Suprapubic skin (tissue), 4 donors: ENCODE results near the gene FCN2. TPM values are rescaled to one million over a fixed set of nuclear protein-coding genes. Genes with fewer than 3 reads are reported as not detected.

Source experiments
- DNase-seq, 2 donors: peaks; one replicate each; pipeline ENCODE4 v3.0.0-alpha.2; 2019; ENCODE audit warnings: low spot score in 2 of 2
- H3K27ac ChIP-seq: fragments of 200-600 bp; sonication (generic); one replicate; pipeline ENCODE4 v1.5.1; 2019
- H3K27me3 ChIP-seq: fragments of 200-600 bp; sonication (generic); one replicate; pipeline ENCODE4 v1.5.1; 2019
- H3K36me3 ChIP-seq: fragments of 200-600 bp; sonication (generic); one replicate; pipeline ENCODE4 v1.5.1; 2019
- H3K4me1 ChIP-seq: fragments of 200-600 bp; sonication (generic); one replicate; pipeline ENCODE4 v1.5.1; 2019
- H3K4me3 ChIP-seq: fragments of 200-600 bp; sonication (generic); one replicate; pipeline ENCODE4 v1.5.1; 2019; ENCODE audit warnings: mild to moderate bottlenecking
- H3K9me3 ChIP-seq: fragments of 200-600 bp; sonication (generic); one replicate; pipeline ENCODE4 v1.5.1; 2019
- EP300 ChIP-seq: sonication (generic); formaldehyde crosslinking; IDR thresholded peaks from one replicate; pipeline ENCODE4 v1.6.1; 2017; ENCODE audit warnings: antibody characterized with exemption
- POLR2A ChIP-seq, 2 donors: fragments of 450-650 bp; IDR thresholded peaks; one replicate each; pipeline ENCODE4 v1.6.1; 2017; ENCODE audit warnings: antibody characterized with exemption in 2 of 2, mild to moderate bottlenecking in 2 of 2, moderate library complexity in 2 of 2
- POLR2AphosphoS5 ChIP-seq, 3 donors: sonication (generic); formaldehyde crosslinking; IDR thresholded peaks; one replicate each; pipeline ENCODE4 v1.6.1; 2017; ENCODE audit warnings: antibody characterized with exemption in 3 of 3
- WGBS: methylation state at CpG from one replicate; pipeline ENCODE4 v1.1.5; 2018; 5-methylcytosine and 5-hydroxymethylcytosine counted together
- total RNA-seq, 4 donors: library from RNA; depleted of rRNA; stranded (reverse); fragments of >200 nt; gene quantifications; one replicate each; pipeline ENCODE4 v1.1.0, GENCODE V29; 2016
- TF ChIP-seq, protein P1 (sequence below), 2 donors: fragments of 200-600 bp in 1 of 2; fragments of 450-650 bp in 1 of 2; sonication (generic) in 1 of 2; IDR thresholded peaks; one replicate each; pipeline ENCODE4 v1.5.1; 2016 to 2019; ENCODE audit warnings: antibody characterized with exemption in 2 of 2, mild to moderate bottlenecking in 1 of 2, moderate library complexity in 1 of 2

Gene FCN2
- total RNA-seq, 4 donors from 2014 or later: 1.4 TPM; not detected in 3

DNA sequence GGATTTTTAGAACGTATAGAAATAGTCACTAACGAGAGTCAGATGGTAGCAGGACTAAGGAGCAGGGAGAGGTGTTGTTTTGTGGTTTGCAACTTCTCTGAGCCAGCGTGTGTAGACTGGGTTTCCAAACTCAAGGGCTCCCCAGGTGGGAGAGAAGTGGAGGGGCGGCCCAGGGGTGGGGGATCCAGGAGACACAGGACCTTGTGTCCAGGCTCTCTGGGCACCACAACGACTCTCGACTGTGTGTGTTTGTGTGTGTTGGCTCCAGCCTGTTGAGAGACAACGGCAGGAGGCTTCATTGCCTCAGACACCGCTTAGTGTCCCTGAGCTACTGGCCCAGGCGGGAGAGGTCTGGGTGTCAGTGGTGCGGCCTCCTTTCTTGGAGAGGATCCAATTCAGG, 38.0 kb downstream of the FCN2 start:
- Histone ChIP-seq H3K4me3 (no peak overlapping the region), H3K9me3 (no peaks in the 10 kb centered on the region), H3K36me3 (no peaks in the 10 kb centered on the region), H3K27ac (no peak overlapping the region), H3K27me3 (peaks cover 34% of the 10 kb centered on the region), H3K4me1 (no peaks in the 10 kb centered on the region)
- no peak for DNase-seq
- 86% methylated on average over 6 of the region's 10 CpGs for WGBS
- no peak for TF ChIP-seq POLR2AphosphoS5 (IDR thresholded peaks at IDR 0.05)
- no peak for TF ChIP-seq EP300
- TF ChIP-seq, protein P1, sequence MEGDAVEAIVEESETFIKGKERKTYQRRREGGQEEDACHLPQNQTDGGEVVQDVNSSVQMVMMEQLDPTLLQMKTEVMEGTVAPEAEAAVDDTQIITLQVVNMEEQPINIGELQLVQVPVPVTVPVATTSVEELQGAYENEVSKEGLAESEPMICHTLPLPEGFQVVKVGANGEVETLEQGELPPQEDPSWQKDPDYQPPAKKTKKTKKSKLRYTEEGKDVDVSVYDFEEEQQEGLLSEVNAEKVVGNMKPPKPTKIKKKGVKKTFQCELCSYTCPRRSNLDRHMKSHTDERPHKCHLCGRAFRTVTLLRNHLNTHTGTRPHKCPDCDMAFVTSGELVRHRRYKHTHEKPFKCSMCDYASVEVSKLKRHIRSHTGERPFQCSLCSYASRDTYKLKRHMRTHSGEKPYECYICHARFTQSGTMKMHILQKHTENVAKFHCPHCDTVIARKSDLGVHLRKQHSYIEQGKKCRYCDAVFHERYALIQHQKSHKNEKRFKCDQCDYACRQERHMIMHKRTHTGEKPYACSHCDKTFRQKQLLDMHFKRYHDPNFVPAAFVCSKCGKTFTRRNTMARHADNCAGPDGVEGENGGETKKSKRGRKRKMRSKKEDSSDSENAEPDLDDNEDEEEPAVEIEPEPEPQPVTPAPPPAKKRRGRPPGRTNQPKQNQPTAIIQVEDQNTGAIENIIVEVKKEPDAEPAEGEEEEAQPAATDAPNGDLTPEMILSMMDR (IDR thresholded peaks at IDR 0.05): no peak
- no peak for TF ChIP-seq POLR2A (IDR thresholded peaks at IDR 0.05)

DNA sequence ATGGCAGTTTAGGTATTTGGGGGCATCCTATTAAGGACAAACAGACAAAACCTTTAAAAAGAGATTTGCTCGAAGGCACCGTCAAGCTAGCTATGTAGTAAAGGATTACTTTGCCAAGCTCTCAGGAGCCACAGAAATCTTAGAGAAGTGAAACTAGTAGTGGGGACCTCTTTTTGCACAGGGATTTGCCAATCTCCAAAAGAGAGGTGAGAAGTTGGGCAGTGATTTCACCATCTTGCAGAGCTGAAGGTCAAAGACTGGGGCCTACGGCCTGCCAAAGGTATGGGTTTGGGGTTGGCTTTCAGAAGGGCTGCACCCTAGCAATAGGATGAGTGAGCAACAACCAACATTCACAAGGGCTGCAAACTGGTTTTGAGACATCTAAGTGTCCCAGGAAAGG, 38.7 kb downstream of the FCN2 start:
- 83% methylated on average over 3 of the region's 3 CpGs for WGBS
- peaks cover 31% of the 10 kb centered on the region for H3K27me3 ChIP-seq
- no peaks in the 10 kb centered on the region for H3K4me1 ChIP-seq
- no peaks in the 10 kb centered on the region for H3K9me3 ChIP-seq
- TF ChIP-seq POLR2A (IDR thresholded peaks at IDR 0.05): no peak
- TF ChIP-seq EP300: no peak
- TF ChIP-seq, protein P1 (IDR thresholded peaks at IDR 0.05): no peak
- TF ChIP-seq POLR2AphosphoS5 (IDR thresholded peaks at IDR 0.05): no peak
- H3K27ac ChIP-seq: no peak overlapping the region
- no peak overlapping the region for H3K4me3 ChIP-seq
- DNase-seq: no peak
- H3K36me3 ChIP-seq: no peaks in the 10 kb centered on the region

DNA sequence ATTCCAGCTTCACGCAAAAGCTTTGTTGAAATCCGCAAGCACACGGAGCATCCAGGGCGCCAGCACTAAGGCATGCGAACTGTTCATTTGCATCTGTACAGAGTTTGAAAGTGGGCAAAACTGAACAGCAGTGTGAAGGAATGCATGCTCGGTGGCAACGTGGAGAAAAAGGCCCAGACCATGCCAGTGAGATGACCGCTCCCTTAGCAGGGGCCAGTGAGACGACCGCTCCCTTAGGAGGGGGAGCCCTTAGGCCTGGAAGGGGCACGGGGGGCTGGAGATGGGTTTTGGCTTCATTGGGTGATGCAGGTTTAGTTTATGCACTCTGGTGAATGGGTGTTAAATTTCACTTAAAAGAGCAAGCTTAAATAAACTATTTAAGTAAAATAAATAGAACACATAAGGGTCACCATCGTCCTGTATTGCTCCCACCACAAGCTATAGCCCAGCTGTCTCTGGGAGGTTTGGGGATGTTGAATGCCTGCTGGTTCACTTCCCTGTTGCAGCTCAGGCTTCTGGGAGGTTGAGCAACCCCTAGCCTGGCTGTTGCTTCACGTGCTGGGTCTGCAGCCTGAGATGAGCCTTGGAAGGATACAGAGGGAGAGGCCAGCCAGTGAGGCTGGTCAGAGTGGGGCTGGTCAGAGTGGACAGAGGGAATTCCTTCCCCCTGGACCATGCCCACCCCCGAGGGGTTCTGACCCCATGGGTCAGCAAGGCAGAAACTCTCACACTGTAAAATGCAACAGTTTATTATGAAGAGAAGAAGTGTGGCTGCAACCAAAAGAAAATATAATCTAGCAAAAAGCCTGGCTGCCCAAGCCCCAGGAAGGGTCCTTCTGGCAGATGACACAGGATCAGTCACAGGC, 41.7 kb downstream of the FCN2 start:
- Histone ChIP-seq H3K27ac (no peak overlapping the region), H3K27me3 (peaks cover 13% of the 10 kb centered on the region), H3K4me1 (no peaks in the 10 kb centered on the region), H3K9me3 (no peaks in the 10 kb centered on the region), H3K36me3 (no peaks in the 10 kb centered on the region), H3K4me3 (no peak overlapping the region)
- TF ChIP-seq POLR2AphosphoS5 (IDR thresholded peaks at IDR 0.05): no peak
- no peak for TF ChIP-seq POLR2A (IDR thresholded peaks at IDR 0.05)
- TF ChIP-seq EP300: no peak
- TF ChIP-seq, protein P1 (IDR thresholded peaks at IDR 0.05): no peak
- WGBS: 78% methylated on average over 14 of the region's 14 CpGs
- peak in 1 of 2 donors; percentile 63 for DNase-seq

DNA sequence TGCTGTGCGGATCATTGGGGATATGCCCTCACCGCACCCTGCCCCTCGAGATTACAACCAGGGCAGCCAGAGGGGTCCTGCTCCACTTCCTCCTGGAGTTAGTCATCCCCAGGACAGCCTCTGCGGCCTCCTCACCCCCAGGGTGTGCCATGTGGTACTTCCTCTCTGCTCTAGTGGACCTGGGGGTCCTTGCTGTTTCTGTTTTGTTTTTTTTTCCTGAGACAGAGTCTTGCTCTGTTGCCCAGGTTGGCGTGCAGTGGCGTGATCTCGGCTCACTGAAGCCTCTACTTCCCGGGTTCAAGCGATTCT, 42.3 kb downstream of the FCN2 start:
- Histone ChIP-seq H3K4me1 (no peaks in the 10 kb centered on the region), H3K9me3 (no peaks in the 10 kb centered on the region), H3K27me3 (peaks cover 8% of the 10 kb centered on the region), H3K36me3 (no peaks in the 10 kb centered on the region), H3K27ac (no peak overlapping the region), H3K4me3 (no peak overlapping the region)
- 78% methylated on average over 9 of the region's 9 CpGs for WGBS
- no peak for TF ChIP-seq POLR2A (IDR thresholded peaks at IDR 0.05)
- TF ChIP-seq EP300: no peak
- TF ChIP-seq, protein P1 (IDR thresholded peaks at IDR 0.05): no peak
- DNase-seq: no peak

DNA sequence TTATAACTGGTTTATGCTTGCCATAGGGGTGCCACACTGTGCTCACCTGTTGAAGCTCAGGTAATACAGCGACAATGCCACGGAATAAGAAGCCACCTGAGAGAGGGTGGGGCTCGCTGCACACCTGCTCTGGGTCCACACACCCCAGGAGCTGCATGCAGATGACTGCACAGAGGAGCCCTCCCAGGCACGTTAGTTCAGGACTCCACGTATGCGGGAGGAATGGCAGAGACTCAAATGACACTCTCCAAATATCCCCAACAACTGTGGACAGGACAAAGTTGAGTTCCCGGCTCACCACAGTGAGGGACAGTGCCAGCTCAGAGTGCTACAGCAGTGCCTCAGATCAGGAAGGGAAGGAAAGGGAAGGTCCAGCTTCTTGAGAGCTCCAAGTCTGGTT, 42.9 kb downstream of the FCN2 start:
- Histone ChIP-seq H3K27ac (no peak overlapping the region), H3K27me3 (peaks cover 5% of the 10 kb centered on the region), H3K4me3 (no peak overlapping the region), H3K4me1 (no peaks in the 10 kb centered on the region), H3K9me3 (no peaks in the 10 kb centered on the region), H3K36me3 (no peaks in the 10 kb centered on the region)
- TF ChIP-seq POLR2A (IDR thresholded peaks at IDR 0.05): no peak
- TF ChIP-seq POLR2AphosphoS5 (IDR thresholded peaks at IDR 0.05): no peak
- TF ChIP-seq EP300: no peak
- TF ChIP-seq, protein P1 (IDR thresholded peaks at IDR 0.05): no peak
- 79% methylated on average over 7 of the region's 7 CpGs for WGBS
- DNase-seq: no peak
